GM19099 (cell line): ENCODE data around the gene FRMD4A.

Experiments used
- POLR2A ChIP-seq: IDR thresholded peaks from 3 replicates; pipeline ENCODE4 v1.6.1; 2011; ENCODE audit warnings: low read depth; ENCODE audit not compliant: insufficient read length; ENCODE audit errors: extremely low read depth

Gene FRMD4A

DNA sequence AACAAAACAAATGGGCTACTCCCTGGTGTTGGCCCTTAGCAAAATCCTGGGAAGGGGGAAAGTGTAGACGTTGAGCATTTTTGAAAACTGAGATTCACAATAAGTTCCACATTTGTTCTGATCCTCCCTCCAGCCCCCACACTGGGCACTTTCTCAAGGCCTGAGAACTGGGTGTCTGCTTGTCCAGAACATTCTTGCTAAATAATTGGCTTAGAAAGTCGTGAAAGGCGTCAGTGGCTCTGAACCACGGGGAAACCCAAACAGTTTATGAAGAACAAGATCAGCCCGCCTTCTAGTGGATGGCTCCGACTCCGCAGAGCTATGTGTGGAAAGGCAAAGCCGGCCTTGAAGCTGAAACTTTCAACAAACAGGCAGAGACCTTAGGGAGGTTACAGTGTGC lies 373.9 kb downstream of the FRMD4A start:
- TF ChIP-seq POLR2A: no peak

GRCh38 chr10:13955409-13956068 lies 375.2 kb downstream of the FRMD4A start:
- no peak for TF ChIP-seq POLR2A

GRCh38 chr10:13953371-13953770 lies 377.4 kb downstream of the FRMD4A start:
- no peak for TF ChIP-seq POLR2A

- no peak for TF ChIP-seq POLR2A
Measured at GRCh38 chr10:13950543-13950939, 380.2 kb downstream of the FRMD4A start.

GRCh38 chr10:13949844-13950542 lies 380.7 kb downstream of the FRMD4A start:
- TF ChIP-seq POLR2A: no peak

GRCh38 chr10:13946209-13946460 lies 384.6 kb downstream of the FRMD4A start:
- no peak for TF ChIP-seq POLR2A

DNA sequence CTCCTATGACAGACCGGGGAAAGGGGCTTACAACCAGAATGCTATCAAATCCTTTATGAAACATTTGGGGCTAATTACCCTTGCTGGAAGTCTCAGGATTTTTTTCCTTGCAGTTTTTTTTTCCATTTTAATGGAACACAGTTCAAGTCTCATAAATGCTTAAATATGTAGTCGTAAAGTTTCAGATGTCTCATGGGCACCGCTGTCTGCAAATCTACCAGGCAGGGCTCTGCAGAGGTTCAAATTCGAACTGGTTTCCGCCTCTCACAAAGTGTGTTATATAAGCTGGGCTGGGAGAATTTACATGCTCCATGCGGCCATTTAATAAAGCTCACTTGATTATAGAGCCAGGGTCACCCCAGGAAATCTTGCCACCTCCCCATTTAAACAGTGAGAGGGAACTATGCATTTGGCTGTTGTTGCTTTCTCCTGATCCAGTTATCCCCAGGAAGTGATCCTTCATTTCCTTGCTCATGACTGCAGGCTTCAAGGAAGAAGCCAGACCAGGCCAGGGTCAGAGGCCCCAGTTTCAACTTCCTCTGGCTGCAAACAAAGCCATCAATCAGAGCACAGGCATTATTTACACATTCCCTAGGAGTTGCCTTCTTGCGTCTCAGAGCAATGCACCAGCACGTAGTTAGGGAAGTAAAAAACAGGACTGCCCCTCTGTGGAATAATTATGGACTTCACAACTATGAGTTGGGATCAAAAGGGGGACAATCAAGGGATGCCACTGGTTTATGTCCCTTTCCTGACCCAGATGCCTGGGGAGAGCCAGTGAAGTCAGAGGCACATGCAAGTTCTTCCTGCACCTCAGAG lies 385.1 kb downstream of the FRMD4A start:
- TF ChIP-seq POLR2A: no peak

GRCh38 chr10:13944823-13945222 lies 385.9 kb downstream of the FRMD4A start:
- TF ChIP-seq POLR2A: no peak

DNA sequence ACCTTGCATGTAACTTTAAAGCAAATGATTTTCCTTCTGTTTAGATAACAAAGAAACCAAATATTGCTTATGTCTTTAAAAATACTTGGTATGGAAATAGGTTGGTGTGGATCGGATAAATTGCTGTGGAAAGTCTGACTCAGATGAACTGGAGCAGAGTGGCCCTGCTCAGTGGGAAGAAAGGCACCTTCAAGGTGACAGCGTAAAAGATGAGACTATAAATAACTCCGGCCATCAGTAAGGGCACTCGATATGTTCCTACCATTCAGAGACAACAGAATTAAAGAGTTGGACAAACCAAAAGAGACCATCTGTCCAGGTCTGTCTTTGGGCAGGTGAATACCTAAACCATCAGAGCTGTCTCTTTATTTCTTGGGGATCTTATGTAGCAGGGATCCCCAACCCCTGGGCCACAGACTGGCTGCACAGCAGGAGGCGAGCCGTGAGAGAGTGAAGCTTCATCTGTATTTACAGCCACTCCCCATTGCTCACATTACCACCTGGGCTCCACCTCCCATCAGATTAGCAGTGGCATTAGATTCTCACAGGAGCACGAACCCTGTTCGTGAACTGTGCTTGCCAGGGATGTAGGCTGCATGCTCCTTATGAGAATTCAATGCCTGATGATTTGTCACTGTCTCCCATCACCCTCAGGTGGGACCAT lies 386.9 kb downstream of the FRMD4A start:
- TF ChIP-seq POLR2A: no peak

GRCh38 chr10:13942035-13942434 lies 388.7 kb downstream of the FRMD4A start:
- no peak for TF ChIP-seq POLR2A

GRCh38 chr10:13939391-13939790 lies 391.3 kb downstream of the FRMD4A start:
- TF ChIP-seq POLR2A: no peak

DNA sequence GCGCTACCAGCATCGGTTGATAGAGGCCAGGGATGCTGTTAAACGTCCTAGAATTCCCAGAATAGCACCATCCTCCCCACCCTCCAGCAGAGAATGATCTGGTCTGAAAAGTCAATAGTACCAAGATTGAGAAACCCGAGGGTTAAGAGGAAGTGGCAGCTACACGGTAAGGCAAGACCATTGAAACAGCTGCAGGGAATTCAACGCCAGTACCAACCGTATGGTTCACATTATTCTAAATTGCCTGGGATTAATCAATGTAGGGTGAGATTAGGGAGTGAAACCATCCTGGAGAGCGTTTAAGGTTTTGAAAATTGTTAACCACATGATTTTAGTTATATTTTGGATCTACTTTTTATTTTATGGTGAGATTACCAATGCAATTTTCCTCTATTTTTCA lies 391.8 kb downstream of the FRMD4A start:
- TF ChIP-seq POLR2A: no peak

DNA sequence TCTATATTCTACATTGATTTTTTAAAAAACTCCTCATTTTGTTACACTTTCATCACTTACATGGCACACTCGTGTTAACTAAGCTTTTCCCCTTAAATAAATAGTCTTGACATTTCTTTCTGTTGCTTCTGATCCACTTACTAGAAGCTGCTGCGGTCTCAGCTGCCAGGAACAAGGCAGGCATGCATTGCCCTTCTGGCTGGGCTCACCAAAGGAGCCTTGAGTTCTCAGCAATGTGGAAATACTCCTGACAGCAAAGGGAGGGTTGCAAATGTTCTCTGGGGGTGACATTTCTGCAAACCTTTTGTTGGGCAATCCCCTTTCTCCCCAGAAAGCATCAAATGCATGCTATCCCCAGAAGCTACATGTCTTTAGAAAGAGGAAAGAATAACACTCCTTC lies 393.9 kb downstream of the FRMD4A start:
- no peak for TF ChIP-seq POLR2A

DNA sequence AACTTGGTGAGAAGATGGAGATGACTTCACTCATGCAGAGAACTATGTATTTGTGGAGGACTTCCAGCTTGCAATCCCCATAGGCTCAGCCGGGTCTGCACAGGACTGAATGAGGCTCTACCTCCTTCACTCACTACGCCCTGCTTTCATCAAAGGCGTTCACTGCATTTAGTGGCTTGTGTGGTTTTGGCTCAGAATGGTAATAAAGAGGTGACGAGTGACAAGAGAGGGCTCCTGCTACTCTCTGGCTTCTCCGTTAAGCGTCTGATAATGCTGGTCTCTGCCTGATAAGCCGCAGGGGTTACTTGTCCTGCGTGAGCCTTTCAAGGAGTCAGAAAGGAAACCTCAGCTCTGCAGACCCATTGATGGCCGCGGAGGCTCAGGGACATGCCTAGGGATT lies 400.6 kb downstream of the FRMD4A start:
- TF ChIP-seq POLR2A: no peak

- no peak for TF ChIP-seq POLR2A
Measured at GRCh38 chr10:13928451-13928850, 402.3 kb downstream of the FRMD4A start.
